ENCODE results near the gene GPR25. TPM values are rescaled to one million over a fixed set of nuclear protein-coding genes. Genes with fewer than 3 reads are reported as not detected.

Gene GPR25
- total RNA-seq, 1 experiment from 2014 or later, result not detected

DNA sequence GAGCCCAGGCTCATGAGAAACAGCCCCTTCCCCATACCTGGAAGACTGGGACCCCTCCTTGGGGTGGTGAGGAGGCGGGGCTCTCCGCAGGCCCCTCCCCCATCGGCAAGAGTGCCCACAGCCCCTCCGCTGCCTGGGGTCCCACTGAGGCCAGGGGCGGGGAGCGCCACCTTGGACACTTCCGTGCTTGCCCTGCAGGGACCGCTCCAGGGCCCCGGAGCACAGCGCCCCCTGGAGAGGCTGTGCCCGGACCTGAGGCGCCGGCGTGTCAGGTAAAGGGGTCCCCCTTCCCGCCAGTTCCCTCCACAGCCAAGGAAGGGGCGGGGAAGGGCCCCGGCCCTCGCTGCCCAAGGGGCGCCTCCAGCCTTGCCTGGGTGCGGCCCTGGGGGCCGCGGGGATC, 43.4 kb downstream of the GPR25 start:
- CTCF ChIA-PET, result no interaction called here

GRCh38 chr1:200916681-200917080, 43.9 kb downstream of the GPR25 start:
- TF ChIP-seq, protein P1, sequence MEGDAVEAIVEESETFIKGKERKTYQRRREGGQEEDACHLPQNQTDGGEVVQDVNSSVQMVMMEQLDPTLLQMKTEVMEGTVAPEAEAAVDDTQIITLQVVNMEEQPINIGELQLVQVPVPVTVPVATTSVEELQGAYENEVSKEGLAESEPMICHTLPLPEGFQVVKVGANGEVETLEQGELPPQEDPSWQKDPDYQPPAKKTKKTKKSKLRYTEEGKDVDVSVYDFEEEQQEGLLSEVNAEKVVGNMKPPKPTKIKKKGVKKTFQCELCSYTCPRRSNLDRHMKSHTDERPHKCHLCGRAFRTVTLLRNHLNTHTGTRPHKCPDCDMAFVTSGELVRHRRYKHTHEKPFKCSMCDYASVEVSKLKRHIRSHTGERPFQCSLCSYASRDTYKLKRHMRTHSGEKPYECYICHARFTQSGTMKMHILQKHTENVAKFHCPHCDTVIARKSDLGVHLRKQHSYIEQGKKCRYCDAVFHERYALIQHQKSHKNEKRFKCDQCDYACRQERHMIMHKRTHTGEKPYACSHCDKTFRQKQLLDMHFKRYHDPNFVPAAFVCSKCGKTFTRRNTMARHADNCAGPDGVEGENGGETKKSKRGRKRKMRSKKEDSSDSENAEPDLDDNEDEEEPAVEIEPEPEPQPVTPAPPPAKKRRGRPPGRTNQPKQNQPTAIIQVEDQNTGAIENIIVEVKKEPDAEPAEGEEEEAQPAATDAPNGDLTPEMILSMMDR (IDR thresholded peaks at IDR 0.05; ENCODE audit: unreplicated experiment), result no peak
- DNase-seq, result no peak
- Mint-ChIP-seq H3K4me3 (ENCODE audit: low read depth, unreplicated experiment) (no peak overlapping the region), H3K36me3 (ENCODE audit: insufficient read depth, unreplicated experiment) (peaks cover 57% of the 10 kb centered on the region), H3K27me3 (ENCODE audit: unreplicated experiment) (no peaks in the 10 kb centered on the region), H3K4me1 (ENCODE audit: low read depth, unreplicated experiment) (peaks cover 7% of the 10 kb centered on the region), H3K27ac (ENCODE audit: unreplicated experiment) (peak overlapping the region; percentile 65), H3K9me3 (ENCODE audit: low read depth, unreplicated experiment) (no peaks in the 10 kb centered on the region)
- CTCF ChIA-PET, result no interaction called here
- BruUV-seq (replicated peaks), result no TSS peak
- intact Hi-C loops (cut with micrococcal nuclease; ENCODE audit: unreplicated experiment), result no loop called here

More for the DNA sequence above, 43.4 kb downstream of the GPR25 start:
- Mint-ChIP-seq H3K4me3 (ENCODE audit: low read depth, unreplicated experiment) (no peak overlapping the region), H3K27me3 (ENCODE audit: unreplicated experiment) (no peaks in the 10 kb centered on the region), H3K4me1 (ENCODE audit: low read depth, unreplicated experiment) (peaks cover 7% of the 10 kb centered on the region), H3K27ac (ENCODE audit: unreplicated experiment) (no peak overlapping the region), H3K36me3 (ENCODE audit: insufficient read depth, unreplicated experiment) (peaks cover 60% of the 10 kb centered on the region), H3K9me3 (ENCODE audit: low read depth, unreplicated experiment) (no peaks in the 10 kb centered on the region)
- BruUV-seq (replicated peaks), result no TSS peak
- DNase-seq, result peak; percentile 43
- intact Hi-C loops (cut with micrococcal nuclease; ENCODE audit: unreplicated experiment), result no loop called here
- TF ChIP-seq, protein P1 (IDR thresholded peaks at IDR 0.05; ENCODE audit: unreplicated experiment), result peak; percentile 62

GRCh38 chr1:200917291-200917817, 44.6 kb downstream of the GPR25 start:
- no TSS peak for BruUV-seq (replicated peaks)
- TF ChIP-seq, protein P1 (IDR thresholded peaks at IDR 0.05; ENCODE audit: unreplicated experiment), result no peak
- no peaks in the 10 kb centered on the region for H3K27me3 Mint-ChIP-seq (ENCODE audit: unreplicated experiment)
- DNase-seq, result no peak
- H3K36me3 Mint-ChIP-seq (ENCODE audit: insufficient read depth, unreplicated experiment), result peaks cover 57% of the 10 kb centered on the region
- peaks cover 7% of the 10 kb centered on the region for H3K4me1 Mint-ChIP-seq (ENCODE audit: low read depth, unreplicated experiment)
- no peak overlapping the region for H3K4me3 Mint-ChIP-seq (ENCODE audit: low read depth, unreplicated experiment)
- intact Hi-C loops (cut with micrococcal nuclease; ENCODE audit: unreplicated experiment), result no loop called here
- H3K9me3 Mint-ChIP-seq (ENCODE audit: low read depth, unreplicated experiment), result no peaks in the 10 kb centered on the region
- peak overlapping the region; percentile 65 for H3K27ac Mint-ChIP-seq (ENCODE audit: unreplicated experiment)
- CTCF ChIA-PET, result interaction anchor here (0.6 kb wide), 1 partner anchor 16 kb away, joined by 3 read pairs; no protein-coding TSS in a partner anchor

- intact Hi-C loops (cut with micrococcal nuclease; ENCODE audit: unreplicated experiment), result no loop called here
- Mint-ChIP-seq H3K9me3 (ENCODE audit: low read depth, unreplicated experiment) (no peaks in the 10 kb centered on the region), H3K27me3 (ENCODE audit: unreplicated experiment) (no peaks in the 10 kb centered on the region), H3K4me1 (ENCODE audit: low read depth, unreplicated experiment) (peaks cover 7% of the 10 kb centered on the region), H3K4me3 (ENCODE audit: low read depth, unreplicated experiment) (no peak overlapping the region), H3K36me3 (ENCODE audit: insufficient read depth, unreplicated experiment) (peaks cover 57% of the 10 kb centered on the region), H3K27ac (ENCODE audit: unreplicated experiment) (no peak overlapping the region)
- no TSS peak for BruUV-seq (replicated peaks)
- CTCF ChIA-PET, result no interaction called here
- DNase-seq, result no peak
- TF ChIP-seq, protein P1 (IDR thresholded peaks at IDR 0.05; ENCODE audit: unreplicated experiment), result no peak
These were observed 45.2 kb downstream of the GPR25 start for GRCh38 chr1:200918006-200918405.

All from Calu3 (cell line).